ENCODE data around the gene HDGFL3. TPM values are rescaled to one million over a fixed set of nuclear protein-coding genes. Genes with fewer than 3 reads are reported as not detected.
A peak's percentile ranks its signal among the peaks of the same experiment; 100 is the strongest.

Gene HDGFL3
- total and polyA plus RNA-seq, 9 donors, result 41.5 to 66.9 (median 50.7) TPM

DNA sequence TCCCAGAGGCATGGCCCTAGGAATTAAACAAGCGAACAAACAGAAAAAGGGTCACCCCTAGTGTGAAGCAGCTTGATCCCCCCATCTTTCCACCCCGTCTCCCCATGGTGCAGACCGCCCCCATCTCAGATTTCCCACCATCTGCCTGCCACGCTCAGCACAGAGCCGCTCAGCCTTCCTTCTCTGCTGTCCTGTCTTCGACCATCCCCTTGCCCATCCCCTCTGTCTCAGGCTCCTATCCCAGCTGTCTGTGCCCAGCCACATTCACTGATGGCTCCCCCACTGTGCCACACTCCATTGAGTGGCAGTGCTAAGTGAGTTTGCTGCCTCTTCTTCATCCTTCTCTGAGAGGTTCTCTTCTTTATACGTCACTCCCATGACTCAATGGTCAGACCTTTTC is 128.9 kb downstream of the HDGFL3 start:
- no peak for DNase-seq
- H3K9me3 ChIP-seq (replicated peaks; ENCODE audit: control insufficient read depth, low read depth, low read length), result peaks cover 3% of the 10 kb centered on the region
- peaks cover 5% of the 10 kb centered on the region for H3K27me3 ChIP-seq (ENCODE audit: control insufficient read depth, insufficient read depth, low read length)
- no peaks in the 10 kb centered on the region for H3K36me3 ChIP-seq (ENCODE audit: control insufficient read depth, insufficient read depth, low read length)
- H3K4me3 ChIP-seq (ENCODE audit: low read length), result no peak overlapping the region
- peak overlapping the region; percentile 57 for H3K27ac ChIP-seq (ENCODE audit: low read length)
- 30% methylated on average over 6 of the region's 7 CpGs for WGBS (ENCODE audit: insufficient coverage)
- no peaks in the 10 kb centered on the region for H3K4me1 ChIP-seq (ENCODE audit: control insufficient read depth, insufficient read depth, low read length)

Other genes with a start within 250 kb of the HDGFL3 start
- gene RAMAC, start 221.6 kb downstream of the HDGFL3 start, total RNA-seq, result 30.7 TPM
- 10 to 100 TPM; 27.0 to 32.7 (median 30.1) TPM for gene RAMAC, start 221.6 kb downstream of the HDGFL3 start, polyA plus RNA-seq (ENCODE audit: insufficient read depth in 1 of 8, insufficient read length in 8 of 8, low replicate concordance in 1 of 8)
- gene C15orf40, start 196.2 kb downstream of the HDGFL3 start, total RNA-seq, result 17.5 TPM
- gene C15orf40, start 196.2 kb downstream of the HDGFL3 start, polyA plus RNA-seq (ENCODE audit: insufficient read depth in 1 of 8, insufficient read length in 8 of 8, low replicate concordance in 1 of 8), result 10 to 100 TPM; 12.2 to 21.6 (median 14.0) TPM
- 107 TPM for gene BTBD1, start 140.6 kb downstream of the HDGFL3 start, total RNA-seq
- 100 to 1,000 TPM in 5 of 8 donors, 10 to 100 TPM in 3; 89.8 to 129 (median 109) TPM for gene BTBD1, start 140.6 kb downstream of the HDGFL3 start, polyA plus RNA-seq (ENCODE audit: insufficient read depth in 1 of 8, insufficient read length in 8 of 8, low replicate concordance in 1 of 8)
- 33.9 TPM for gene TM6SF1, start 100.2 kb downstream of the HDGFL3 start, total RNA-seq
- gene TM6SF1, start 100.2 kb downstream of the HDGFL3 start, polyA plus RNA-seq (ENCODE audit: insufficient read depth in 1 of 8, insufficient read length in 8 of 8, low replicate concordance in 1 of 8), result 10 to 100 TPM; 43.7 to 69.2 (median 55.4) TPM
- gene BNC1, start 76.8 kb upstream of the HDGFL3 start, total RNA-seq, result 1.0 TPM
- gene BNC1, start 76.8 kb upstream of the HDGFL3 start, polyA plus RNA-seq (ENCODE audit: insufficient read depth in 1 of 8, insufficient read length in 8 of 8, low replicate concordance in 1 of 8), result 1 to 10 TPM in 5 of 8 donors, under 1 TPM in 3; 0.69 to 3.0 (median 1.5) TPM
- gene SH3GL3, start 239.5 kb upstream of the HDGFL3 start, total RNA-seq, result 8.6 TPM
- 10 to 100 TPM in 3 of 8 donors, 1 to 10 TPM in 5; 3.6 to 11.2 (median 6.7) TPM for gene SH3GL3, start 239.5 kb upstream of the HDGFL3 start, polyA plus RNA-seq (ENCODE audit: insufficient read depth in 1 of 8, insufficient read length in 8 of 8, low replicate concordance in 1 of 8)

All from muscle of leg (tissue), 11 donors.